Breast epithelium (tissue), 4 donors: ENCODE measurements around the gene FAM107A. TPM values are rescaled to one million over a fixed set of nuclear protein-coding genes. Genes with fewer than 3 reads are reported as not detected.

Source experiments
- DNase-seq, 2 donors: peaks; one replicate each; pipeline ENCODE4 v3.0.0-alpha.2; 2019; ENCODE audit warnings: low spot score in 2 of 2
- H3K27ac ChIP-seq, 2 donors: fragments of 200-600 bp; sonication (generic) in 1 of 2; one replicate each; pipeline ENCODE4 v1.5.1; 2016 to 2019; ENCODE audit warnings: mild to moderate bottlenecking in 1 of 2
- H3K27me3 ChIP-seq, 2 donors: fragments of 200-600 bp; sonication (generic) in 1 of 2; one replicate each; pipeline versions ENCODE4 v1.5.1 to v1.6.0; 2017 to 2019; ENCODE audit warnings: control low read depth in 1 of 2, mild to moderate bottlenecking in 1 of 2
- H3K36me3 ChIP-seq: fragments of 200-600 bp; one replicate; pipeline ENCODE4 v1.5.1; 2019
- H3K4me1 ChIP-seq, 2 donors: fragments of 200-600 bp; sonication (generic); one replicate each; pipeline ENCODE4 v1.5.1; 2016 to 2019; ENCODE audit warnings: control low read depth in 1 of 2
- H3K4me3 ChIP-seq, 3 donors: fragments of 200-600 bp; sonication (generic); 1 replicate in 2 of 3; 2 replicates in 1 of 3; pipeline ENCODE4 v1.5.1; 2016 to 2019; ENCODE audit warnings: mild to moderate bottlenecking in 3 of 3, moderate library complexity in 2 of 3
- H3K9me3 ChIP-seq, 2 donors: fragments of 200-600 bp; sonication (generic) in 1 of 2; one replicate each; pipeline ENCODE4 v1.5.1; 2016 to 2019; ENCODE audit warnings: control low read depth in 1 of 2
- CTCF ChIP-seq, 3 donors: fragments of 450-650 bp; IDR thresholded peaks; one replicate each; pipeline ENCODE4 v1.5.1; 2016 to 2017; ENCODE audit warnings: antibody characterized with exemption in 3 of 3, mild to moderate bottlenecking in 3 of 3, moderate library complexity in 3 of 3
- POLR2A ChIP-seq: fragments of 450-650 bp; IDR thresholded peaks from one replicate; pipeline ENCODE4 v1.6.1; 2016; ENCODE audit warnings: antibody characterized with exemption, mild to moderate bottlenecking, moderate library complexity
- POLR2AphosphoS5 ChIP-seq, 3 donors: sonication (generic); formaldehyde crosslinking; IDR thresholded peaks; one replicate each; pipeline ENCODE4 v1.6.1; 2017; ENCODE audit warnings: antibody characterized with exemption in 3 of 3
- intact Hi-C: fragments of 100-400 bp; cut with DNase I; formaldehyde crosslinking; loops from one replicate; pipeline ENCODE4 v1.15.1; 2023; ENCODE audit warnings: low total_unique reads
- total RNA-seq, 3 donors: library from RNA; depleted of rRNA; stranded (reverse); fragments of >200 nt; gene quantifications; one replicate each; pipeline ENCODE4 v1.1.0, GENCODE V29; 2016

Gene FAM107A
- total RNA-seq, 3 donors from 2014 or later, result 17.7 to 64.5 (median 31.9) TPM

- TF ChIP-seq CTCF (IDR thresholded peaks at IDR 0.05), result no peak
- TF ChIP-seq POLR2AphosphoS5 (IDR thresholded peaks at IDR 0.05), result no peak
- no peak for TF ChIP-seq POLR2A
- DNase-seq, result no peak
- intact Hi-C loops, result no loop called here
- Histone ChIP-seq H3K4me1 (no peaks in the 10 kb centered on the region), H3K36me3 (no peaks in the 10 kb centered on the region), H3K27me3 (no peaks in the 10 kb centered on the region), H3K27ac (no peak overlapping the region), H3K9me3 (no peaks in the 10 kb centered on the region), H3K4me3 (no peak overlapping the region)
Observed at GRCh38 chr3:58594117-58594516, 16.9 kb upstream of the FAM107A start.

- intact Hi-C loops, result no loop called here
- Histone ChIP-seq H3K27me3 (peaks cover 2 to 4% of the 10 kb centered on the region in 2 donors), H3K4me1 (no peaks in the 10 kb centered on the region), H3K36me3 (no peaks in the 10 kb centered on the region), H3K9me3 (no peaks in the 10 kb centered on the region), H3K4me3 (no peak overlapping the region), H3K27ac (no peak overlapping the region)
- TF ChIP-seq CTCF (IDR thresholded peaks at IDR 0.05) (no peak), POLR2AphosphoS5 (IDR thresholded peaks at IDR 0.05) (no peak), POLR2A (no peak)
- DNase-seq, result no peak
Observed at GRCh38 chr3:58591517-58592510, 14.6 kb upstream of the FAM107A start.

GRCh38 chr3:58588030-58588614, 10.9 kb upstream of the FAM107A start:
- no peaks in the 10 kb centered on the region for H3K9me3 ChIP-seq
- peaks cover 6 to 9% of the 10 kb centered on the region in 2 donors for H3K27me3 ChIP-seq
- H3K27ac ChIP-seq, result no peak overlapping the region
- no peaks in the 10 kb centered on the region for H3K36me3 ChIP-seq
- H3K4me3 ChIP-seq, result no peak overlapping the region
- intact Hi-C loops, result no loop called here
- TF ChIP-seq POLR2A, result no peak
- no peak for TF ChIP-seq POLR2AphosphoS5 (IDR thresholded peaks at IDR 0.05)
- TF ChIP-seq CTCF (IDR thresholded peaks at IDR 0.05), result no peak
- H3K4me1 ChIP-seq, result no peaks in the 10 kb centered on the region
- no peak for DNase-seq

- no peaks in the 10 kb centered on the region for H3K4me1 ChIP-seq
- TF ChIP-seq POLR2AphosphoS5 (IDR thresholded peaks at IDR 0.05) (no peak), POLR2A (no peak), CTCF (IDR thresholded peaks at IDR 0.05) (no peak)
- peak overlapping the region in 2 of 3 donors; percentile 20 to 48 for H3K4me3 ChIP-seq
- no peaks in the 10 kb centered on the region for H3K36me3 ChIP-seq
- no peaks in the 10 kb centered on the region for H3K9me3 ChIP-seq
- peaks cover 6 to 9% of the 10 kb centered on the region in 2 donors for H3K27me3 ChIP-seq
- DNase-seq, result no peak
- no peak overlapping the region for H3K27ac ChIP-seq
- intact Hi-C loops, result no loop called here
Observed at GRCh38 chr3:58586776-58587192, 9.6 kb upstream of the FAM107A start.

- intact Hi-C loops, result no loop called here
- no peak for TF ChIP-seq POLR2A
- TF ChIP-seq CTCF (IDR thresholded peaks at IDR 0.05), result no peak
- no peak for TF ChIP-seq POLR2AphosphoS5 (IDR thresholded peaks at IDR 0.05)
- no peaks in the 10 kb centered on the region for H3K9me3 ChIP-seq
- H3K27ac ChIP-seq, result no peak overlapping the region
- H3K36me3 ChIP-seq, result no peaks in the 10 kb centered on the region
- H3K4me3 ChIP-seq, result peak overlapping the region; percentile 50 to 66 (median 59)
- no peak for DNase-seq
- H3K4me1 ChIP-seq, result no peaks in the 10 kb centered on the region
- H3K27me3 ChIP-seq, result peaks cover 6 to 9% of the 10 kb centered on the region in 2 donors
Observed at GRCh38 chr3:58585994-58586393, 8.8 kb upstream of the FAM107A start.
